Right lobe of liver (tissue), 6 donors: ENCODE data around the gene LITAFD. TPM values are rescaled to one million over a fixed set of nuclear protein-coding genes. Genes with fewer than 3 reads are reported as not detected.

Experiments used
- ATAC-seq, 4 donors: fragments of 200-7000 bp; cut with Tn5 transposase; one replicate each; pipeline ENCODE4 v1.9.1; 2020; ENCODE audit warnings: mild to moderate bottlenecking in 4 of 4, moderate library complexity in 4 of 4
- DNase-seq, 3 donors: peaks; one replicate each; pipeline ENCODE4 v3.0.0-alpha.2; 2020
- H3K27ac ChIP-seq, 3 donors: fragments of 200-600 bp; one replicate each; pipeline ENCODE4 v1.8.0; 2022
- H3K27me3 ChIP-seq, 2 donors: fragments of 200-600 bp; one replicate each; pipeline ENCODE4 v1.8.0; 2022
- H3K36me3 ChIP-seq, 4 donors: fragments of 200-600 bp; sonication (generic) in 1 of 4; one replicate each; pipeline versions ENCODE4 v1.5.1 to v1.8.0; 2017 to 2022; ENCODE audit warnings: control low read depth in 1 of 4
- H3K4me1 ChIP-seq, 4 donors: fragments of 200-600 bp; sonication (generic) in 1 of 4; one replicate each; pipeline versions ENCODE4 v1.5.1 to v1.8.0; 2017 to 2022; ENCODE audit warnings: control low read depth in 1 of 4
- H3K4me3 ChIP-seq, 3 donors: fragments of 200-600 bp; one replicate each; pipeline ENCODE4 v1.8.0; 2022
- H3K9me3 ChIP-seq, 4 donors: fragments of 200-600 bp; sonication (generic) in 1 of 4; one replicate each; pipeline versions ENCODE4 v1.5.1 to v1.8.0; 2017 to 2022; ENCODE audit warnings: control low read depth in 1 of 4
- POLR2A ChIP-seq: fragments of 450-650 bp; IDR thresholded peaks from one replicate; pipeline ENCODE4 v1.6.1; 2017; ENCODE audit warnings: antibody characterized with exemption, mild to moderate bottlenecking
- WGBS: methylation state at CpG from one replicate; pipeline ENCODE4 v1.1.6; 2018; ENCODE audit warnings: low coverage, low lambda C conversion rate; ENCODE audit not compliant: insufficient coverage; ENCODE audit errors: missing lambda C conversion rate; 5-methylcytosine and 5-hydroxymethylcytosine counted together
- intact Hi-C, 2 donors: fragments of 100-400 bp; cut with DNase I; formaldehyde crosslinking; loops; one replicate each; pipeline versions ENCODE4 v1.11.2 to v1.14.1; 2022
- total RNA-seq, 6 experiments: library from RNA; depleted of rRNA in 2 of 6; stranded (reverse); fragments of >200 nt in 2 of 6; fragmentation: NEBNext Ultra II Directional in 3 of 6; extraction: Animal tissue kit (Norgen Biotek cat#: 25700) in 3 of 6; gene quantifications; one replicate each; pipeline versions ENCODE4 v1.1.0 to v1.2.4, GENCODE V29; 2016 to 2023
- TF ChIP-seq, protein P1 (sequence below), 4 donors: fragments of 200-600 bp in 3 of 4; fragments of 450-650 bp in 1 of 4; IDR thresholded peaks; one replicate each; pipeline versions ENCODE4 v1.5.1 to v1.8.0; 2016 to 2022; ENCODE audit warnings: antibody characterized with exemption in 4 of 4, mild to moderate bottlenecking in 2 of 4
- donor health status: DM: no; HTN: yes; CAD: no.
- donor health status: DM: no; HTN: no; CAD: no.
- donor health status: DM: no; HTN: no; CAD: no.
- donor health status: DM: no; HTN: yes; CAD: no.
- donor health status: DM: no; HTN: yes; CAD: no.

Gene LITAFD
- total RNA-seq, 6 experiments from 2014 or later, result not detected

GRCh38 chr16:8848231-8848938, 33.8 kb upstream of the LITAFD start:
- TF ChIP-seq POLR2A, result no peak
- no peak for ATAC-seq
- no peak for DNase-seq
- H3K4me3 ChIP-seq, result no peak overlapping the region
- H3K27ac ChIP-seq, result no peak overlapping the region
- intact Hi-C loops, result no loop called here
- no peaks in the 10 kb centered on the region for H3K27me3 ChIP-seq
- peaks cover 0 to 8% (median 6%) of the 10 kb centered on the region in 4 donors for H3K36me3 ChIP-seq
- 88% methylated on average over 8 of the region's 26 CpGs for WGBS
- H3K9me3 ChIP-seq, result no peaks in the 10 kb centered on the region
- H3K4me1 ChIP-seq, result peaks cover 0 to 29% (median 9%) of the 10 kb centered on the region in 4 donors

DNA sequence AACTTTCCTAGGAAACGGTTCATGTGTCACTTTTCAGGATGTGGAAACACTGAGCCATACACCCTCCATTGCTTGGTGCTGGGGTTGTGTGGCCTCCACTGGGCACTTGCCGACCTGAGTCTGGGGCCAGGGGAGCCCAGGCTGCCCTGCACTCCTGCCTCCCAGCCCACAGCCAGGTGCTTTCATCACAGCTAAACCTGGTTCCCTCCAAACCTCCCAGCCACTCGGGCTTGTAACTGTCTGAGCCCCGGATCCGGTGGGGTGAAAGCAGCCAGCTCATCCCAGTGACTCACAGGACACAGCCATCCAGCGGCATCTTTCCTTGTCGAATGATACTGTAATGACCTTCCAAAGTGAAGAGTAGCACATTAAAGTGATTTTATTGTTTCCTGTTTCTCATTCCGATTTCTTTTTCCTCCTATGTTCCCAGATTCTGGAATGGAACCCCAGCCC, 33.2 kb upstream of the LITAFD start:
- no peak overlapping the region for H3K4me3 ChIP-seq

DNA sequence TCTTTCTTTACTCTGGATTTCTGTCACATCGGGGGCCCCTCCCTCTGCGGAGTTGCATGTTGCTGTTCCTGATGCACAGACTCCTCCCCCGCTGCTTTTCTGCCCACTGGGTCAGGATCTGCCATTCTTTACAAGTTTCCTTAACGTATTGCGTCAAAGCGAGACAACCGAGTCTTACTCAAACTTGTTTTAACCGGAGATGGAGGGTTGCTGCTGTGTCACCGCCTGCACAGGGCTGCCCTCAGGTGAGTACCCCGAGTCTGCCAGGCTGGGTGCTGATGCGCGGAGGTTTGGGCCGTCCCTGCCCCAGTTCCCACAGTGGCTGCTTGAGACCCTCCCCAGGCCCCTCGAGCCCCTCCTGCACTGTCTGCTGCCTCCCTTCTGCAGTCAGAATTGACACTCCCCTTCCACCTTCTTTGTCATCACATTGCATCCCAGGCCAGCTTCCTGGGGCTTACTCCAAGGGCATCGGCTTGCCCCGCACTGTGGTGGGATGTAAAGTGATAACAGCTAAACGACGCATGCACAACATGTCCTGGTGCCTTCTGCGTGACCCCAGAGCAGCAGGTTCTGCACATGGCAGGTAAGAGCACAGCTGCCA, 32.6 kb upstream of the LITAFD start:
- intact Hi-C loops, result no loop called here
- DNase-seq, result no peak
- H3K9me3 ChIP-seq, result no peaks in the 10 kb centered on the region
- H3K27ac ChIP-seq, result peak overlapping the region in 1 of 3 donors; percentile 80
- H3K27me3 ChIP-seq, result no peaks in the 10 kb centered on the region
- TF ChIP-seq, protein P1, sequence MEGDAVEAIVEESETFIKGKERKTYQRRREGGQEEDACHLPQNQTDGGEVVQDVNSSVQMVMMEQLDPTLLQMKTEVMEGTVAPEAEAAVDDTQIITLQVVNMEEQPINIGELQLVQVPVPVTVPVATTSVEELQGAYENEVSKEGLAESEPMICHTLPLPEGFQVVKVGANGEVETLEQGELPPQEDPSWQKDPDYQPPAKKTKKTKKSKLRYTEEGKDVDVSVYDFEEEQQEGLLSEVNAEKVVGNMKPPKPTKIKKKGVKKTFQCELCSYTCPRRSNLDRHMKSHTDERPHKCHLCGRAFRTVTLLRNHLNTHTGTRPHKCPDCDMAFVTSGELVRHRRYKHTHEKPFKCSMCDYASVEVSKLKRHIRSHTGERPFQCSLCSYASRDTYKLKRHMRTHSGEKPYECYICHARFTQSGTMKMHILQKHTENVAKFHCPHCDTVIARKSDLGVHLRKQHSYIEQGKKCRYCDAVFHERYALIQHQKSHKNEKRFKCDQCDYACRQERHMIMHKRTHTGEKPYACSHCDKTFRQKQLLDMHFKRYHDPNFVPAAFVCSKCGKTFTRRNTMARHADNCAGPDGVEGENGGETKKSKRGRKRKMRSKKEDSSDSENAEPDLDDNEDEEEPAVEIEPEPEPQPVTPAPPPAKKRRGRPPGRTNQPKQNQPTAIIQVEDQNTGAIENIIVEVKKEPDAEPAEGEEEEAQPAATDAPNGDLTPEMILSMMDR (IDR thresholded peaks at IDR 0.05), result no peak
- TF ChIP-seq POLR2A, result no peak
- H3K36me3 ChIP-seq, result peaks cover 0 to 8% (median 6%) of the 10 kb centered on the region in 4 donors
- ATAC-seq, result no peak
- H3K4me1 ChIP-seq, result peaks cover 0 to 29% (median 9%) of the 10 kb centered on the region in 4 donors
- H3K4me3 ChIP-seq, result no peak overlapping the region
- 62% methylated on average over 8 of the region's 19 CpGs for WGBS

More for the DNA sequence above, 33.2 kb upstream of the LITAFD start:
- H3K36me3 ChIP-seq, result peaks cover 0 to 8% (median 6%) of the 10 kb centered on the region in 4 donors
- intact Hi-C loops, result no loop called here
- TF ChIP-seq POLR2A, result no peak
- DNase-seq, result no peak
- 57% methylated on average over 1 of the region's 8 CpGs for WGBS
- peaks cover 0 to 29% (median 9%) of the 10 kb centered on the region in 4 donors for H3K4me1 ChIP-seq
- H3K27ac ChIP-seq, result no peak overlapping the region
- H3K9me3 ChIP-seq, result no peaks in the 10 kb centered on the region
- no peaks in the 10 kb centered on the region for H3K27me3 ChIP-seq
- no peak for ATAC-seq

DNA sequence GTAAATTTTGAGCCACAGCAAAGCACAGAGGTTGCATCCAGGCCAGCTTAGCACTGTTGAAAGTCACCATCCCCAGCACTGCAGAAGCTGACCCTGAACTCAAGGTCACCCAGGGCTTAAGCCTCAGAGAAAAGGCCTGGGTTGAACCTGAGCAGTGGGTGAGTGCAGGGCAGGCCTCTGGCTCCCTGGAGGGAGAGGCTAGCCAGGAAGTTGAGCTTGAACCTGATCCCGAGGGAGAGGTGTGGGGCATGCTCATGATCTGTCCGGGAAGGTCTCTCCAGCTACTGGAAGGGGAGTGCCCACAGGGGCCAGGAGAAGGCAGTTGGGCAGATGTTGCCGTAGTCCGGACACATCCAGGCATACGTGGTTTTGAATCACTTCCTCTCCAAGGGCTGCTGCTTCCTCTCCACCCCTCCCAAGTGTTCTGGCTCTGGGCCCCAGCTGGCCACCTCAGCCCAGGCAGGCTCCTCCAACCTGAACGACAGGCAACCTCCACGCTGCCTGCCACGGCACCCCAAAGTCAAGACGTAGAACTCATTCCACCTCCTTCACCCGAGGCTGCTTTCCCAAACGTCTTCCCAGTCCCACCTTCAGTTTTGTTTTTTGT, 31.8 kb upstream of the LITAFD start:
- peak overlapping the region; percentile 26 to 80 (median 75) for H3K27ac ChIP-seq
- H3K4me1 ChIP-seq, result peaks cover 0 to 29% (median 9%) of the 10 kb centered on the region in 4 donors
- H3K9me3 ChIP-seq, result no peaks in the 10 kb centered on the region
- intact Hi-C loops, result no loop called here
- peak; percentile 81 to 86 (median 84) for DNase-seq
- TF ChIP-seq, protein P1 (IDR thresholded peaks at IDR 0.05), result no peak
- TF ChIP-seq POLR2A, result no peak
- H3K27me3 ChIP-seq, result no peaks in the 10 kb centered on the region
- WGBS, result 29% methylated on average over 9 of the region's 11 CpGs
- peaks cover 0 to 14% (median 11%) of the 10 kb centered on the region in 4 donors for H3K36me3 ChIP-seq
- no peak overlapping the region for H3K4me3 ChIP-seq
- peak; percentile 78 to 87 (median 82) for ATAC-seq

GRCh38 chr16:8851761-8852403, 30.3 kb upstream of the LITAFD start:
- intact Hi-C loops, result no loop called here
- DNase-seq, result no peak
- WGBS, result 100% methylated on average over 4 of the region's 8 CpGs
- no peak for ATAC-seq
- TF ChIP-seq POLR2A, result no peak
- TF ChIP-seq, protein P1 (IDR thresholded peaks at IDR 0.05), result no peak
- peak overlapping the region in 2 of 3 donors; percentile 75 to 80 for H3K27ac ChIP-seq
- H3K4me1 ChIP-seq, result peaks cover 0 to 29% (median 9%) of the 10 kb centered on the region in 4 donors
- peaks cover 0 to 23% (median 11%) of the 10 kb centered on the region in 4 donors for H3K36me3 ChIP-seq
- no peaks in the 10 kb centered on the region for H3K27me3 ChIP-seq
- no peaks in the 10 kb centered on the region for H3K9me3 ChIP-seq
- H3K4me3 ChIP-seq, result no peak overlapping the region
